ENCODE data around the gene C1QTNF2. TPM values are rescaled to one million over a fixed set of nuclear protein-coding genes. Genes with fewer than 3 reads are reported as not detected.

C1QTNF2 gene
- total RNA-seq, 5 donors from 2014 or later (not counting 1 experiment from before 2014, with no cell fraction given): not detected

DNA sequence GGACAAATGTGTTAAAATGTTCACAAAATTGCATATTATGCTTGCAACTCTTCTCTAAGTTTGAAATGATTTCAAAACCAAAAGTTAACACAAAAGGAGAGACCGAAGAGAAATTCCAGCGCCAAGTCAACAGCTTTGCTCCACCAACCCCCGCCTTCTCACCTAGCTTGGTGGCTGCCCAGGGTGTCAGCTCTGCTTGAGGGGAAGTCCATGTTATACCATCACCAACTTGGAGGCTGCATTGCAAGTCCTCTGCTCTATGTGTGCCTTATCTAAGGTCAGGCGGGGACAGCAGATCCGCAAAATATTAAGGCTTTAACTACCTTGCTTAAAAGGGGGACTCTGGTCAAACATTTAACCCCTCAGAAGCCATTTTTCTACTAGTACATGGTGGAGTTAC, 72.7 kb downstream of the C1QTNF2 start:
- Mint-ChIP-seq H3K4me1 (no peaks in the 10 kb centered on the region), H3K9me3 (no peaks in the 10 kb centered on the region), H3K27ac (no peak overlapping the region), H3K27me3 (peaks cover 4 to 7% of the 10 kb centered on the region in 2 donors), H3K4me3 (no peak overlapping the region), H3K36me3 (no peaks in the 10 kb centered on the region)
- ATAC-seq (replicated peaks in 1 of 4): no peak
- no peaks in the 10 kb centered on the region for H3K4me1 ChIP-seq (ENCODE audit: control insufficient read depth in 1 of 2, extremely low read depth in 1 of 2, insufficient read depth in 2 of 2, low read length in 2 of 2)
- ChIA-PET POLR2A (no interaction called here), CTCF (interaction anchor here in 1 of 2 donors (0.7 kb wide), 1 partner anchor 866 kb away, joined by 3 read pairs; no protein-coding TSS in a partner anchor)
- H3K9me3 ChIP-seq: no peaks in the 10 kb centered on the region
- WGBS (ENCODE audit: insufficient coverage): 100% methylated on average over 1 of the region's 5 CpGs
- no peaks in the 10 kb centered on the region for H3K36me3 ChIP-seq (ENCODE audit: control insufficient read depth in 2 of 2, extremely low read depth in 1 of 2, insufficient read depth in 1 of 2, low read length in 1 of 2)
- DNase-seq: peak in 12 of 35 experiments; percentile 4 to 51 (median 14)
- H3K4me3 ChIP-seq (ENCODE audit: control insufficient read depth in 1 of 2, extremely low read depth in 1 of 2, low read length in 1 of 2): no peak overlapping the region
- H3K27ac ChIP-seq (ENCODE audit: low read length): no peak overlapping the region
- peaks cover 0 to 11% of the 10 kb centered on the region in 2 experiments for H3K27me3 ChIP-seq (replicated peaks in 1 of 2; ENCODE audit: control insufficient read depth in 2 of 2, extremely low read depth in 1 of 2, insufficient read depth in 2 of 2, low read length in 1 of 2)

Other genes with a start within 250 kb of the C1QTNF2 start
- not detected for gene FABP6, start 141.1 kb downstream of the C1QTNF2 start, total RNA-seq
- under 1 TPM in 3 of 5 donors, not detected in 2; 0.33 to 0.41 (median 0.35) TPM for gene CCNJL, start 58.1 kb downstream of the C1QTNF2 start, total RNA-seq
- under 1 TPM in 4 of 5 donors, not detected in 1; 0.12 to 0.76 (median 0.58) TPM for gene FAM200C, start 29.4 kb upstream of the C1QTNF2 start, total RNA-seq
- gene SLU7, start 48.5 kb upstream of the C1QTNF2 start, total RNA-seq: 10 to 100 TPM; 64.9 to 76.8 (median 75.2) TPM
- 10 to 100 TPM in 2 of 5 donors, 1 to 10 TPM in 3; 6.6 to 16.5 (median 8.8) TPM for gene PTTG1, start 51.2 kb upstream of the C1QTNF2 start, total RNA-seq